ENCODE data around the gene MDFIC. TPM values are rescaled to one million over a fixed set of nuclear protein-coding genes. Genes with fewer than 3 reads are reported as not detected.
A peak's percentile ranks its signal among the peaks of the same experiment; 100 is the strongest.

MDFIC gene
- polyA plus RNA-seq, 1 donor (not counting 4 experiments of a cell fraction or from before 2014, with no cell fraction given): 8.5 TPM

- Histone ChIP-seq H3K79me2 (ENCODE audit: control insufficient read depth, insufficient read depth, low read length) (no peaks in the 10 kb centered on the region), H2AFZ (ENCODE audit: control insufficient read depth, low read length) (no peak overlapping the region), H3K9me3 (ENCODE audit: control insufficient read depth, low read depth, low read length) (no peaks in the 10 kb centered on the region), H3K27ac (ENCODE audit: control insufficient read depth, insufficient read depth, low read length) (no peak overlapping the region), H4K20me1 (ENCODE audit: control insufficient read depth, extremely low read depth, insufficient read depth, low read length) (no peaks in the 10 kb centered on the region), H3K4me1 (ENCODE audit: control insufficient read depth, extremely low read depth, insufficient read depth, low read length) (peaks cover 10% of the 10 kb centered on the region), H3K9me1 (ENCODE audit: control insufficient read depth, extremely low read depth, insufficient read depth, low read length) (no peaks in the 10 kb centered on the region), H3K9ac (ENCODE audit: control insufficient read depth, extremely low read depth, insufficient read depth, low read length) (no peak overlapping the region), H3K36me3 (ENCODE audit: control insufficient read depth in 2 of 2, extremely low read depth in 1 of 2, insufficient read depth in 2 of 2, low read length in 2 of 2) (no peaks in the 10 kb centered on the region), H3K27me3 (ENCODE audit: control insufficient read depth, extremely low read depth, insufficient read depth, low read length) (no peaks in the 10 kb centered on the region), H3K4me2 (ENCODE audit: control insufficient read depth, extremely low read depth, insufficient read depth, low read depth, low read length) (no peak overlapping the region), H3K4me3 (ENCODE audit: control insufficient read depth in 2 of 3, extremely low read depth in 1 of 3, insufficient read depth in 2 of 3, low read depth in 1 of 3, low read length in 3 of 3) (no peak overlapping the region)
- FAIRE-seq (no peak), DNase-seq (ENCODE audit: low read depth, low spot score) (no peak)
- dilution Hi-C loops (cut with MboI; ENCODE audit: extremely low pct_ligation_motif_present, low sequenced_read_pairs): no loop called here
- TF ChIP-seq EZH2 (IDR thresholded peaks at IDR 0.05; ENCODE audit: low read length): no peak
- no peak for TF ChIP-seq CTCF (optimal IDR thresholded peaks at IDR 0.05 in 1 of 3, IDR thresholded peaks at IDR 0.05 in 1 of 3, conservative IDR thresholded peaks at IDR 0.05 in 1 of 3; ENCODE audit: extremely low read depth in 1 of 3, insufficient read depth in 2 of 3, low read length in 3 of 3)
These were observed 54.8 kb downstream of the MDFIC start for GRCh38 chr7:114976666-114977065.

GRCh38 chr7:114977277-114977676, 55.4 kb downstream of the MDFIC start:
- Histone ChIP-seq H3K4me2 (ENCODE audit: control insufficient read depth, extremely low read depth, insufficient read depth, low read depth, low read length) (no peak overlapping the region), H2AFZ (ENCODE audit: control insufficient read depth, low read length) (no peak overlapping the region), H3K9me3 (ENCODE audit: control insufficient read depth, low read depth, low read length) (no peaks in the 10 kb centered on the region), H3K27ac (ENCODE audit: control insufficient read depth, insufficient read depth, low read length) (no peak overlapping the region), H4K20me1 (ENCODE audit: control insufficient read depth, extremely low read depth, insufficient read depth, low read length) (no peaks in the 10 kb centered on the region), H3K9me1 (ENCODE audit: control insufficient read depth, extremely low read depth, insufficient read depth, low read length) (no peaks in the 10 kb centered on the region), H3K9ac (ENCODE audit: control insufficient read depth, extremely low read depth, insufficient read depth, low read length) (no peak overlapping the region), H3K79me2 (ENCODE audit: control insufficient read depth, insufficient read depth, low read length) (no peaks in the 10 kb centered on the region), H3K4me1 (ENCODE audit: control insufficient read depth, extremely low read depth, insufficient read depth, low read length) (peaks cover 10% of the 10 kb centered on the region), H3K27me3 (ENCODE audit: control insufficient read depth, extremely low read depth, insufficient read depth, low read length) (no peaks in the 10 kb centered on the region), H3K36me3 (ENCODE audit: control insufficient read depth in 2 of 2, extremely low read depth in 1 of 2, insufficient read depth in 2 of 2, low read length in 2 of 2) (no peaks in the 10 kb centered on the region), H3K4me3 (ENCODE audit: control insufficient read depth in 2 of 3, extremely low read depth in 1 of 3, insufficient read depth in 2 of 3, low read depth in 1 of 3, low read length in 3 of 3) (no peak overlapping the region)
- dilution Hi-C loops (cut with MboI; ENCODE audit: extremely low pct_ligation_motif_present, low sequenced_read_pairs): no loop called here
- DNase-seq (ENCODE audit: low read depth, low spot score) (no peak), FAIRE-seq (no peak)
- TF ChIP-seq EZH2 (IDR thresholded peaks at IDR 0.05; ENCODE audit: low read length): no peak

- Histone ChIP-seq H3K36me3 (ENCODE audit: control insufficient read depth in 2 of 2, extremely low read depth in 1 of 2, insufficient read depth in 2 of 2, low read length in 2 of 2) (no peaks in the 10 kb centered on the region), H3K9ac (ENCODE audit: control insufficient read depth, extremely low read depth, insufficient read depth, low read length) (no peak overlapping the region), H3K9me3 (ENCODE audit: control insufficient read depth, low read depth, low read length) (no peaks in the 10 kb centered on the region), H4K20me1 (ENCODE audit: control insufficient read depth, extremely low read depth, insufficient read depth, low read length) (no peaks in the 10 kb centered on the region), H3K4me2 (ENCODE audit: control insufficient read depth, extremely low read depth, insufficient read depth, low read depth, low read length) (peak overlapping the region; percentile 4), H3K9me1 (ENCODE audit: control insufficient read depth, extremely low read depth, insufficient read depth, low read length) (no peaks in the 10 kb centered on the region), H3K27me3 (ENCODE audit: control insufficient read depth, extremely low read depth, insufficient read depth, low read length) (no peaks in the 10 kb centered on the region), H2AFZ (ENCODE audit: control insufficient read depth, low read length) (no peak overlapping the region), H3K27ac (ENCODE audit: control insufficient read depth, insufficient read depth, low read length) (no peak overlapping the region), H3K4me3 (ENCODE audit: control insufficient read depth in 2 of 3, extremely low read depth in 1 of 3, insufficient read depth in 2 of 3, low read depth in 1 of 3, low read length in 3 of 3) (no peak overlapping the region), H3K4me1 (ENCODE audit: control insufficient read depth, extremely low read depth, insufficient read depth, low read length) (peaks cover 10% of the 10 kb centered on the region), H3K79me2 (ENCODE audit: control insufficient read depth, insufficient read depth, low read length) (no peaks in the 10 kb centered on the region)
- peak; percentile 81 for FAIRE-seq
- DNase-seq (ENCODE audit: low read depth, low spot score): no peak
- no peak for TF ChIP-seq CTCF (optimal IDR thresholded peaks at IDR 0.05 in 1 of 3, IDR thresholded peaks at IDR 0.05 in 1 of 3, conservative IDR thresholded peaks at IDR 0.05 in 1 of 3; ENCODE audit: extremely low read depth in 1 of 3, insufficient read depth in 2 of 3, low read length in 3 of 3)
- TF ChIP-seq EZH2 (IDR thresholded peaks at IDR 0.05; ENCODE audit: low read length): no peak
- dilution Hi-C loops (cut with MboI; ENCODE audit: extremely low pct_ligation_motif_present, low sequenced_read_pairs): no loop called here
These were observed 57.5 kb downstream of the MDFIC start for GRCh38 chr7:114979388-114979787.

All from keratinocyte (primary cell).